Hepatocyte (in vitro differentiated cells): ENCODE data around the gene MYL5.

ENCODE experiments used
- CTCF ChIP-seq: fragments of 200-600 bp; sonication (generic); IDR thresholded peaks from 2 replicates; pipeline ENCODE4 v1.5.1; 2016; ENCODE audit warnings: antibody characterized with exemption, mild to moderate bottlenecking; ENCODE audit not compliant: poor library complexity
- EZH2 ChIP-seq: fragments of 200-600 bp; sonication (generic); IDR thresholded peaks from 2 replicates; pipeline ENCODE4 v1.6.1; 2016; ENCODE audit warnings: antibody characterized with exemption, mild to moderate bottlenecking, borderline replicate concordance
- EZH2phosphoT487 ChIP-seq: fragments of 200-600 bp; sonication (generic); IDR thresholded peaks from one replicate; pipeline ENCODE4 v1.6.1; 2018; ENCODE audit warnings: antibody characterized with exemption, mild to moderate bottlenecking, low read depth, moderate library complexity; ENCODE audit not compliant: unreplicated experiment, severe bottlenecking

GRCh38 chr4:686413-687040 is 12.2 kb downstream of the MYL5 start:
- TF ChIP-seq CTCF (no peak), EZH2 (no peak), EZH2phosphoT487 (no peak)
